Measurements from ENCODE around the gene THAP7. TPM values are rescaled to one million over a fixed set of nuclear protein-coding genes. Genes with fewer than 3 reads are reported as not detected.

The THAP7 gene
- total RNA-seq, 1 donor from 2014 or later: 22.0 TPM

DNA sequence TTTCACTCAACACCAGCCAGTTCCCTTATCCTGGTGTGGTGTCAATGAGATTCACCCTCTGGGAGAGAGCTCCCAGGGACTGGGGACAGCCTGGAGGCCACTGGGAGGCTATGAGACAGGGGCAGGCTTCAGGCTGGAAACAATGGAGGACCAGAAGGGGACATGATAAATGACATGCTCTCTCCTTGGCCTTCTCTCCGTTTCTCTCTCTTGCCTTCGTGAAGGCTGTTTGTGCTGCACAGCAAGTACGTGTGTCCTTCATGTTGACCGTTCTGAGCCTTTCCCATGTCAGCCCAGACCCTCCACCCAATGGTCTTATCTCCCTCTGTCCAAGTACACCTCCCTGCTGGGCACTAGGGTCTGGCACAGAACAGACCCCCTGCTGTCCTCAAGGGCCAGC is 21.4 kb downstream of the THAP7 start:
- Mint-ChIP-seq H3K36me3 (no peaks in the 10 kb centered on the region), H3K27ac (no peak overlapping the region), H3K4me1 (peaks cover 35% of the 10 kb centered on the region), H3K27me3 (ENCODE audit: low read depth) (peaks cover 12% of the 10 kb centered on the region), H3K9me3 (peaks cover 3% of the 10 kb centered on the region), H3K4me3 (peak overlapping the region; percentile 99)
- no peak for DNase-seq (ENCODE audit: low spot score in 2 of 2, unreplicated experiment in 2 of 2)
- TF ChIP-seq, protein P1, sequence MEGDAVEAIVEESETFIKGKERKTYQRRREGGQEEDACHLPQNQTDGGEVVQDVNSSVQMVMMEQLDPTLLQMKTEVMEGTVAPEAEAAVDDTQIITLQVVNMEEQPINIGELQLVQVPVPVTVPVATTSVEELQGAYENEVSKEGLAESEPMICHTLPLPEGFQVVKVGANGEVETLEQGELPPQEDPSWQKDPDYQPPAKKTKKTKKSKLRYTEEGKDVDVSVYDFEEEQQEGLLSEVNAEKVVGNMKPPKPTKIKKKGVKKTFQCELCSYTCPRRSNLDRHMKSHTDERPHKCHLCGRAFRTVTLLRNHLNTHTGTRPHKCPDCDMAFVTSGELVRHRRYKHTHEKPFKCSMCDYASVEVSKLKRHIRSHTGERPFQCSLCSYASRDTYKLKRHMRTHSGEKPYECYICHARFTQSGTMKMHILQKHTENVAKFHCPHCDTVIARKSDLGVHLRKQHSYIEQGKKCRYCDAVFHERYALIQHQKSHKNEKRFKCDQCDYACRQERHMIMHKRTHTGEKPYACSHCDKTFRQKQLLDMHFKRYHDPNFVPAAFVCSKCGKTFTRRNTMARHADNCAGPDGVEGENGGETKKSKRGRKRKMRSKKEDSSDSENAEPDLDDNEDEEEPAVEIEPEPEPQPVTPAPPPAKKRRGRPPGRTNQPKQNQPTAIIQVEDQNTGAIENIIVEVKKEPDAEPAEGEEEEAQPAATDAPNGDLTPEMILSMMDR (IDR thresholded peaks at IDR 0.05; ENCODE audit: unreplicated experiment): no peak

DNA sequence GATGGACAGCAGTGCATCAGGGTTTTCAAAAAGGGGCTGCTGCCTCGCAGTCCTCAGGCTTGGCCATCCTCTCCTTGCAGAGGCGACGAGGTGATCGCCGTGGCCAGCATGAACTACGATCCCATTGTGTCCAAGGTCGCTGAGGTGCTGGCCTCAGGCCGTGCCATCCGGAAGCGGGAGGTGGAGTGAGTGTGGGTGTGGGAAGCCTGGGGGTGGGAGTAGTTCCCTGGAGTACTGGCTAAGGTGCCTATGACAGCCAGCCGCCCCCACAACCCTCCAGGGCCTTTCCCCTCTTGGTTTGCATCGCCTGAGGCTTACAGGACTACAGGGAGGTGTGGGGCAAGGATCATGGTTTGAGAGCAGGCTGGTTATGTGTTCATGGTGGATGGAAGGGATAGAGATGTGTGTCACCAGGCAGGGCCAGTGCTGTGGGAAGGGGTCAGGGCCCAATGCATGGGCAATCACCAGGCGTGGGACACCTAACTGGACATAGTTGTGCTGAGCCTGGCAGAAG is 21.9 kb downstream of the THAP7 start:
- H3K4me1 Mint-ChIP-seq: peaks cover 35% of the 10 kb centered on the region
- DNase-seq (ENCODE audit: low spot score in 2 of 2, unreplicated experiment in 2 of 2): no peak
- no peak overlapping the region for H3K27ac Mint-ChIP-seq
- H3K9me3 Mint-ChIP-seq: peaks cover 3% of the 10 kb centered on the region
- TF ChIP-seq, protein P1 (IDR thresholded peaks at IDR 0.05; ENCODE audit: unreplicated experiment): no peak
- no peaks in the 10 kb centered on the region for H3K36me3 Mint-ChIP-seq
- H3K4me3 Mint-ChIP-seq: peak overlapping the region; percentile 99
- peaks cover 12% of the 10 kb centered on the region for H3K27me3 Mint-ChIP-seq (ENCODE audit: low read depth)

DNA sequence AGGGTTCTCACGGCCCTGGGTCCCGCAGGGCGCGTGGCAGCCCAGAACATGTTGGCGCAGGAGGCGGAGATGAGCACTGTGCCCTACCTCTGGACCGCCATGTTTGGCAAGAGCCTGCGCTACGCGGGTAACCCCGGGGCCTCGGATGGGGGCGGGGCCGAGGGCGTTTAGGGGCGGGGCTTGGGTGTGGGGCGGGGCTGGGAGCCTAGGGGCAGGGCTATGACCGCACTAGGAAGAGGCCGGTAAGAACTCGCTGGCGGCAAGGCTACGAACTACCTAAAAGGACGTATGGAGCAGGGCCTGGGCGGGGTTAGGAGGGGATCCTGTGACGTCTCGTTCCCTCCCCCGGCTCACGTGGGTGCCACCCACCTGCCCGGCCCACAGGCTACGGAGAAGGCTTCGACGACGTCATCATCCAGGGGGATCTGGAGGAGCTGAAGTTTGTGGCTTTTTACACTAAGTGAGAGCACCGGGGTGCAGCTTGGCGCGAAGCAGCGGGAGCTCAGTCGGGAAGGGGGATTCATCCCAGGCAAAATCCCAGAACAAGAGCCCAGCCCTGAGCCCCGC is 22.6 kb downstream of the THAP7 start:
- Mint-ChIP-seq H3K27ac (peak overlapping the region; percentile 71), H3K27me3 (ENCODE audit: low read depth) (peaks cover 12% of the 10 kb centered on the region), H3K4me3 (peak overlapping the region; percentile 99)

GRCh38 chr22:20978419-20978818 is 23.5 kb downstream of the THAP7 start:
- H3K36me3 Mint-ChIP-seq: no peaks in the 10 kb centered on the region
- no peak overlapping the region for H3K27ac Mint-ChIP-seq
- H3K9me3 Mint-ChIP-seq: peaks cover 3% of the 10 kb centered on the region
- peaks cover 12% of the 10 kb centered on the region for H3K27me3 Mint-ChIP-seq (ENCODE audit: low read depth)
- H3K4me3 Mint-ChIP-seq: no peak overlapping the region
- H3K4me1 Mint-ChIP-seq: peaks cover 33% of the 10 kb centered on the region
- DNase-seq (ENCODE audit: low spot score in 2 of 2, unreplicated experiment in 2 of 2): no peak
- TF ChIP-seq, protein P1 (IDR thresholded peaks at IDR 0.05; ENCODE audit: unreplicated experiment): no peak

More for the DNA sequence above, 22.6 kb downstream of the THAP7 start:
- DNase-seq (ENCODE audit: low spot score in 2 of 2, unreplicated experiment in 2 of 2): peak; percentile 51 to 70
- H3K4me1 Mint-ChIP-seq: peaks cover 35% of the 10 kb centered on the region
- TF ChIP-seq, protein P1 (IDR thresholded peaks at IDR 0.05; ENCODE audit: unreplicated experiment): no peak
- peaks cover 3% of the 10 kb centered on the region for H3K9me3 Mint-ChIP-seq
- H3K36me3 Mint-ChIP-seq: no peaks in the 10 kb centered on the region

- Mint-ChIP-seq H3K9me3 (peaks cover 3% of the 10 kb centered on the region), H3K36me3 (no peaks in the 10 kb centered on the region), H3K4me1 (peaks cover 27% of the 10 kb centered on the region), H3K27ac (no peak overlapping the region), H3K4me3 (no peak overlapping the region), H3K27me3 (ENCODE audit: low read depth) (peaks cover 12% of the 10 kb centered on the region)
- TF ChIP-seq, protein P1 (IDR thresholded peaks at IDR 0.05; ENCODE audit: unreplicated experiment): no peak
- DNase-seq (ENCODE audit: low spot score in 2 of 2, unreplicated experiment in 2 of 2): no peak
These were observed 24.3 kb downstream of the THAP7 start for GRCh38 chr22:20977516-20978170.
